DMS79 treated with DMSO at 0.1 percent for 48 hours (cell line): ENCODE data around the gene MMP21.
A peak's percentile ranks its signal among the peaks of the same experiment; 100 is the strongest.

Source experiments
- DNase-seq: peaks from one replicate; lab custom pipeline; 2025; lab: John Stamatoyannopoulos, UW

The MMP21 gene

GRCh38 chr10:125765835-125766234 lies 9.8 kb downstream of the MMP21 start:
- no peak for DNase-seq

- DNase-seq, result no peak
Observed at GRCh38 chr10:125762692-125763648, 12.7 kb downstream of the MMP21 start.

- no peak for DNase-seq
Observed at GRCh38 chr10:125761961-125762360, 13.7 kb downstream of the MMP21 start.

GRCh38 chr10:125757742-125758141 lies 17.9 kb downstream of the MMP21 start:
- DNase-seq, result no peak

GRCh38 chr10:125756853-125757487 lies 18.7 kb downstream of the MMP21 start:
- no peak for DNase-seq

- DNase-seq, result no peak
Observed at GRCh38 chr10:125756196-125756595, 19.4 kb downstream of the MMP21 start.

- no peak for DNase-seq
Observed at GRCh38 chr10:125747417-125747816, 28.2 kb downstream of the MMP21 start.

GRCh38 chr10:125744909-125745308 lies 30.7 kb downstream of the MMP21 start:
- DNase-seq, result no peak

GRCh38 chr10:125742465-125742864 lies 33.2 kb downstream of the MMP21 start:
- DNase-seq, result no peak

- DNase-seq, result no peak
Observed at GRCh38 chr10:125739994-125740679, 35.5 kb downstream of the MMP21 start.

GRCh38 chr10:125738206-125738605 lies 37.4 kb downstream of the MMP21 start:
- DNase-seq, result no peak

GRCh38 chr10:125734823-125735222 lies 40.8 kb downstream of the MMP21 start:
- no peak for DNase-seq

- no peak for DNase-seq
Observed at GRCh38 chr10:125734148-125734547, 41.5 kb downstream of the MMP21 start.

GRCh38 chr10:125727436-125727835 lies 48.2 kb downstream of the MMP21 start:
- DNase-seq, result no peak

- no peak for DNase-seq
Observed at GRCh38 chr10:125726914-125727313, 48.7 kb downstream of the MMP21 start.

GRCh38 chr10:125722811-125723210 lies 52.8 kb downstream of the MMP21 start:
- no peak for DNase-seq

- no peak for DNase-seq
Observed at GRCh38 chr10:125721035-125721434, 54.6 kb downstream of the MMP21 start.

GRCh38 chr10:125720002-125720382 lies 55.6 kb downstream of the MMP21 start:
- no peak for DNase-seq

GRCh38 chr10:125719173-125720001 lies 56.2 kb downstream of the MMP21 start, which contains the start of gene EDRF1:
Gene EDRF1 (plus strand): TSS chr10:125719709. CDS start chr10:125719808, 99 bp downstream.
- peak; percentile 63 for DNase-seq
